ENCODE measurements around the gene TRNP1. TPM values are rescaled to one million over a fixed set of nuclear protein-coding genes. Genes with fewer than 3 reads are reported as not detected.
A peak's percentile ranks its signal among the peaks of the same experiment; 100 is the strongest.

Gene TRNP1
- total RNA-seq, 1 donor from 2014 or later, result 2.0 TPM

DNA sequence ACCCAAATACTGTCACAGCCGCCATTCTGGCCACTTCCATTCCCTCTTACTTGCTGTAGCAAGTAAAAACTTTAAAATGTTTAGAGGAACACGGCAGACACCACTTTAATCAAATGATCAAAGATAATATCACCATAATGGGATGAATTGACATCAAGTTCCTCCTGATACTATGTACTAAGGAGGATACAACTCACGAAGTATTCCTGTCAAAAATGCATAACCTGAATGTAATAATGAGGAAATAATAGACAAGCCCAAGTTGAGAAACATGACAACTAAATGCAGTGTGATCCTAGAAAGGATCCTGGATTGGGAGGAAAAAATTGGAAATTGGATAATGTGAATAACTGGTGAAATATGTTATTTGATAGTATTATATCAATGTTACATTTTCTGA, 37.2 kb upstream of the TRNP1 start:
- no peak overlapping the region for H3K27ac ChIP-seq
- no peaks in the 10 kb centered on the region for H3K79me2 ChIP-seq (ENCODE audit: low read depth)
- H3K9me3 ChIP-seq (ENCODE audit: low read depth), result no peaks in the 10 kb centered on the region
- Mint-ChIP-seq H3K4me1 (peaks cover 4% of the 10 kb centered on the region), H3K27me3 (ENCODE audit: insufficient read depth, low read depth) (peaks cover 38% of the 10 kb centered on the region), H3K9me3 (peaks cover 3% of the 10 kb centered on the region), H3K36me3 (no peaks in the 10 kb centered on the region), H3K27ac (no peak overlapping the region), H3K4me3 (no peak overlapping the region)
- H3K9ac ChIP-seq, result no peak overlapping the region
- H2AFZ ChIP-seq (replicated peaks), result no peak overlapping the region
- peaks cover 13% of the 10 kb centered on the region for H3F3A ChIP-seq (ENCODE audit: low read depth)
- DNase-seq (ENCODE audit: low spot score), result no peak
- H3K4me1 ChIP-seq, result no peaks in the 10 kb centered on the region
- no peak for TF ChIP-seq EZH2 (IDR thresholded peaks at IDR 0.05)
- TF ChIP-seq, protein P1, sequence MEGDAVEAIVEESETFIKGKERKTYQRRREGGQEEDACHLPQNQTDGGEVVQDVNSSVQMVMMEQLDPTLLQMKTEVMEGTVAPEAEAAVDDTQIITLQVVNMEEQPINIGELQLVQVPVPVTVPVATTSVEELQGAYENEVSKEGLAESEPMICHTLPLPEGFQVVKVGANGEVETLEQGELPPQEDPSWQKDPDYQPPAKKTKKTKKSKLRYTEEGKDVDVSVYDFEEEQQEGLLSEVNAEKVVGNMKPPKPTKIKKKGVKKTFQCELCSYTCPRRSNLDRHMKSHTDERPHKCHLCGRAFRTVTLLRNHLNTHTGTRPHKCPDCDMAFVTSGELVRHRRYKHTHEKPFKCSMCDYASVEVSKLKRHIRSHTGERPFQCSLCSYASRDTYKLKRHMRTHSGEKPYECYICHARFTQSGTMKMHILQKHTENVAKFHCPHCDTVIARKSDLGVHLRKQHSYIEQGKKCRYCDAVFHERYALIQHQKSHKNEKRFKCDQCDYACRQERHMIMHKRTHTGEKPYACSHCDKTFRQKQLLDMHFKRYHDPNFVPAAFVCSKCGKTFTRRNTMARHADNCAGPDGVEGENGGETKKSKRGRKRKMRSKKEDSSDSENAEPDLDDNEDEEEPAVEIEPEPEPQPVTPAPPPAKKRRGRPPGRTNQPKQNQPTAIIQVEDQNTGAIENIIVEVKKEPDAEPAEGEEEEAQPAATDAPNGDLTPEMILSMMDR (IDR thresholded peaks at IDR 0.05), result no peak
- TF ChIP-seq EZH2phosphoT487 (IDR thresholded peaks at IDR 0.05), result no peak
- no peaks in the 10 kb centered on the region for H3K36me3 ChIP-seq
- no peak overlapping the region for H3K4me2 ChIP-seq
- H3K4me3 ChIP-seq, result no peak overlapping the region
- no peaks in the 10 kb centered on the region for H4K20me1 ChIP-seq (ENCODE audit: low read depth)
- H3K27me3 ChIP-seq, result peaks cover 35% of the 10 kb centered on the region

DNA sequence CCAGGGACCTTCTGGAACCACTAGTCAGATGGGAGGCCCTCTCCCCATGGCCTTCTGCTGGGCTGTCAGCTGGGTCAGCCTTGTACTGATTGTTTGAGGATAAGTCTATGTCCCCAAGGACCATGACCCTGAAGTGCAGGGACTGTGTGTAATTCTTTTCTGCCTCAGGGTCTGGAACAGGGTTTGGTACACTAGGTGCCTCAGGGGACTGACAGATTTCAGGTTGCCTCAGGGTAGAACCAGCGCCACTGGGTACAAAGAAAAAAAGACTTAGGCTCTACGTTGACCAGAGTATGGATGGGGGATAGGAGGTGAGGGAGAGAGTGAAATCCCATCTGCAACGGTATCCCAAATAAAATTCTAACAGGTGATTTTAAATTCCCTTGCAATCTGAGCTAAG, 36.2 kb upstream of the TRNP1 start:
- no peaks in the 10 kb centered on the region for H3K79me2 ChIP-seq (ENCODE audit: low read depth)
- Mint-ChIP-seq H3K36me3 (no peaks in the 10 kb centered on the region), H3K4me1 (peaks cover 4% of the 10 kb centered on the region), H3K27ac (no peak overlapping the region), H3K4me3 (no peak overlapping the region), H3K9me3 (peaks cover 3% of the 10 kb centered on the region), H3K27me3 (ENCODE audit: insufficient read depth, low read depth) (peaks cover 46% of the 10 kb centered on the region)
- no peaks in the 10 kb centered on the region for H3K36me3 ChIP-seq
- no peak overlapping the region for H3K9ac ChIP-seq
- TF ChIP-seq EZH2 (IDR thresholded peaks at IDR 0.05) (no peak), EZH2phosphoT487 (IDR thresholded peaks at IDR 0.05) (no peak)
- TF ChIP-seq, protein P1 (IDR thresholded peaks at IDR 0.05), result no peak
- H2AFZ ChIP-seq (replicated peaks), result no peak overlapping the region
- H3K9me3 ChIP-seq (ENCODE audit: low read depth), result no peaks in the 10 kb centered on the region
- H3K4me3 ChIP-seq, result no peak overlapping the region
- H3K27me3 ChIP-seq, result peaks cover 45% of the 10 kb centered on the region
- no peaks in the 10 kb centered on the region for H4K20me1 ChIP-seq (ENCODE audit: low read depth)
- no peak overlapping the region for H3K27ac ChIP-seq
- H3F3A ChIP-seq (ENCODE audit: low read depth), result peaks cover 15% of the 10 kb centered on the region
- H3K4me1 ChIP-seq, result no peaks in the 10 kb centered on the region
- no peak overlapping the region for H3K4me2 ChIP-seq
- DNase-seq (ENCODE audit: low spot score), result no peak

DNA sequence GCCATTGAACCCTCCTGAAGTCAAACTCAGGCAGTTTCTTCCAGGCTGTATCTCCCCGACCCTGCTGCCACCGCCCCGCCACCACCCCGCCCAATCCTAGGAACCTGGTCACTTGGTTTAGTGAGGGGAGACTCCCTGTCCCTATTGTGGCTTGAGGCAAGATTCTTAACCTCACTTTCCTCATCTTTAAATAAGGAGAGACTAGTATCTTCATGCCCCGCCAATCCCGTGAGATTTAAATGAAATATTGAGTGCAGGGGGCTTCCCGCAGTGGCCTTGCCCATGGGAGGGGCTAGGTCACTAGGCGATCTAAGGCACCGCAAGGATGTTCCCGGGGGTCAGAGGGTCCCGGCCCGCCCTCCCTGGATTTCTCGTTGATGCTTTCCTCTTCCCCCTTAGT, 34.2 kb upstream of the TRNP1 start:
- Histone ChIP-seq H3K4me1 (no peaks in the 10 kb centered on the region), H3K36me3 (no peaks in the 10 kb centered on the region), H3K9me3 (ENCODE audit: low read depth) (no peaks in the 10 kb centered on the region), H3K4me2 (peak overlapping the region; percentile 95), H3K9ac (no peak overlapping the region), H4K20me1 (ENCODE audit: low read depth) (no peaks in the 10 kb centered on the region), H2AFZ (replicated peaks) (peak overlapping the region; percentile 89), H3K27ac (no peak overlapping the region), H3K79me2 (ENCODE audit: low read depth) (no peaks in the 10 kb centered on the region), H3F3A (ENCODE audit: low read depth) (peaks cover 15% of the 10 kb centered on the region), H3K27me3 (peaks cover 46% of the 10 kb centered on the region), H3K4me3 (peak overlapping the region; percentile 88)
- Mint-ChIP-seq H3K4me3 (no peak overlapping the region), H3K4me1 (peaks cover 4% of the 10 kb centered on the region), H3K27ac (no peak overlapping the region), H3K27me3 (ENCODE audit: insufficient read depth, low read depth) (peaks cover 53% of the 10 kb centered on the region), H3K36me3 (no peaks in the 10 kb centered on the region), H3K9me3 (peaks cover 3% of the 10 kb centered on the region)
- no peak for TF ChIP-seq EZH2 (IDR thresholded peaks at IDR 0.05)
- no peak for DNase-seq (ENCODE audit: low spot score)

DNA sequence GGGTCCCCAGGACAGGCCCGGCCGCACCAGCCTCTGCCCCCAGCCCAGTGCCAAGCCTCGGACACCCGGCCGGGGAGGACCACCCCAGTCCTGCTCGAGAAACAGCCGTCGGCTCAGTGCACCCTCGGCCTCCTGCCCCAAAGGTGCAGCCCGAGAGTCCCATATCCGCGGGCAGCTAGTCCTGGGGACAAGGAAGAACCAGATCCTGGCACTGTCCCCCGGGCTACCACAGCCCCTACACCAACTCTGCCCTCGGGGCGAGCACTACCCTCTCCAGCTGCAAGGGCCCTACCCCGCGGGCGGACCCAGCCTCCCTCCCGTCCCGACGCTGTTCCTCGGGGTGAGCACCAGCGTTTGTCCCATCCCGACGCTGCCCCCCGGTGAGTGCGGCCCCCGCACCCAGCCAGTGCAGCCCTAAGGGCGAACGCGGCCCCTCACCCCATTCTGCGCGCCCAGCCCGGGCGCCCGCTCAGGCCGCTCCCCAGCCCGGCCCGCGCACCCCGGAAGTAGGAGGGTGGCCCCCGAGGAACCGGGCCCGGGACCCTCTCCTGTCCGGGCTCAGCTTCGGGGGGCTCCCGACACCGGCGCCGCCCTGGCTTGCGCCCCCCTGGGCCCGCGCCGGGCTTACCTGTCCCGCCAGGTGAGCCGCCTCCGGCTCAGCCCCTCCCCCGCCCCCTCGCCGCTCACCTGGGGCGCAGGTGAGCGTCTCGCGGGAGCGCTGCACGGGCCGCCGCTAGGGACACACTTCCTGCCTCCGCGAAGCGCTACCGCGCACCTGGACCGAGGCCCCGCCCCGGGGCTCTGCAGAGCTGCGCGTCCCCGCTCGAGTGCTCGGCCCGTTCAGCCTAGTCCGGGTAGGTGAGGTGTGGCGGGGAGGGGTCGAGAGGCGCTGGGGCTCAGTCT, 33.5 kb upstream of the TRNP1 start, which contains the start of gene KDF1:
KDF1 (minus strand) TSS at position 747 of the 903 bp plus-strand sequence. CDS start 8,088 bp downstream, outside the sequence.
- H3K4me1 Mint-ChIP-seq, result peaks cover 4% of the 10 kb centered on the region
- TF ChIP-seq EZH2phosphoT487 (IDR thresholded peaks at IDR 0.05) (peak; percentile 76), EZH2 (IDR thresholded peaks at IDR 0.05) (peak; percentile 89)
- TF ChIP-seq, protein P1 (IDR thresholded peaks at IDR 0.05), result peak; percentile 48
- Histone ChIP-seq H3K9ac (no peak within 1 kb of the TSS), H3K27ac (no peak within 1 kb of the TSS), H3K36me3 (no peaks in the 10 kb centered on the region), H3F3A (ENCODE audit: low read depth) (peaks cover 15% of the 10 kb centered on the region), H4K20me1 (ENCODE audit: low read depth) (no peaks in the 10 kb centered on the region), H2AFZ (replicated peaks) (peak within 1 kb of the TSS; percentile 89), H3K4me2 (peak within 1 kb of the TSS; percentile 95), H3K9me3 (ENCODE audit: low read depth) (no peaks in the 10 kb centered on the region), H3K79me2 (ENCODE audit: low read depth) (no peaks in the 10 kb centered on the region), H3K4me3 (peak within 1 kb of the TSS; percentile 88), H3K27me3 (peaks cover 46% of the 10 kb centered on the region), H3K4me1 (no peaks in the 10 kb centered on the region)
- H3K9me3 Mint-ChIP-seq, result peaks cover 3% of the 10 kb centered on the region
- no peaks in the 10 kb centered on the region for H3K36me3 Mint-ChIP-seq
- H3K27ac Mint-ChIP-seq, result no peak within 1 kb of the TSS
- peak; percentile 69 for DNase-seq (ENCODE audit: low spot score)
- peak within 1 kb of the TSS; percentile 71 for H3K4me3 Mint-ChIP-seq
- peaks cover 57% of the 10 kb centered on the region for H3K27me3 Mint-ChIP-seq (ENCODE audit: insufficient read depth, low read depth)

All from neural progenitor cell (in vitro differentiated cells).